8988T (cell line): Measurements from ENCODE around the gene NADSYN1.
"Not testable (repeated sequence)": the region's sequence is repeated elsewhere in the genome, so short reads cannot be mapped to it uniquely, and the experiment has no call there.

Source experiments
- DNase-seq: peaks from one replicate; pipeline ENCODE4 v3.0.0; 2011

The NADSYN1 gene

DNA sequence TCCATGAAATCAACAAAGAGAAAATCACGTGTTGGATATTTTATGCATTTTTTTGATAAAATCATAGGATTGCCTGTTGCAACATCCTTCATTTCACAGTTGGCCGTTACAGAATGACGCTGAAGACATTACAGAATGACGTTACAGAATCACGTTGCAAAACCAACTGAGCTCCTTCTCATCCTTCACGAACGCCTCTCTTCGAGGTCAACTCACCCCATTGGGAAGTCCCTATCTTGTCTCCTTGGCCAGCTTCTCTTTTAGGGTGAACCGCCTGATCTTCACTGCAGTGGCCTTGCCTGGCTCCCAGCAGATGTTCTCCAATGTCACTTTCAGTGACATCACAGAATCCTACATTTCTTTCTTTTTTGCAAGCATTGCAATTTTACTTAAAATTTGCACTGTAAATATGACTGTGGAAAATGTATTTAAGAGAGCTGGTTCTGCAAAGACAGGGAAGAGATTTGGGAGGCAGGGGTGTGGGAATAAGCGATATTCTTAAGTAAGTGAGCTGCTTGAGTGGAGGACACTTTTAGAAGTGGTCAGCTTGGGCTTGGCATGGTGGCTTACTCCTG is 79.1 kb downstream of the NADSYN1 start:
- DNase-seq = no peak

DNA sequence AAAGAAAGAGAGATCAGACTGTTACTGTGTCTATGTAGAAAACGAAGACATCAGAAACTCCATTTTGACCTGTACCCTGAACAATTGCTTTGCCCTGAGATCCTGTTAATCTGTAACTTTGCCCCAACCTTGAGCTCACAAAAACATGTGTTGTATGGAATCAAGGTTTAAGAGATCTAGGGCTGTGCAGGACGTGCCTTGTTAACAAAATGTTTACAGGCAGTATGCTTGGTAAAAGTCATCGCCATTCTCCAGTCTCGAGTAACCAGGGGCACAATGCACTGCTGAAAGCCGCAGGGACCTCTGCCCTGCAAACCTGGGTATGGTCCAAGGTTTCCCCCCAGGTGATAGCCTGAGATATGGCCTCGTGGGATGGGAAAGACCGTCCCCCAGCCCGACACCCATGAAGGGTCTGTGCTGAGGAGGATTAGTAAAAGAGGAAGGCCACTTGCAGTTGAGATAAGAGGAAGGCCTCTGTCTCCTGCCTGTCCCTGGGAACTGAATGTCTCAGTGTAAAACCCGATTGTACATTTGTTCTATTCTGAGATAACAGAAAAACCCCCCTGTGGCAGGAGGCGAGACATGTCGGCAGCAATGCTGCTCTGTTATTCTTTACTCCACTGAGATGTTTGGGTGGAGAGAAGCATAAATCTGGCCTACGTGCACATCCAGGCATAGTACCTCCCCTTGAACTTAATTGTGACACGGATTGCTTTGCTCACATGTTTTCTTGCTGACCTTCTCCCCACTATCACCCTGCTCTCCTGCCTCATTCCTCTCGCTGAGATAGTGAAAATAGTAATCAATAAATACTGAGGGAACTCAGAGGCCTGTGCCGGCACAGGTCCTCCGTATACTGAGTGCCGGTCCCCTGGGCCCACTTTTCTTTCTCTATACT is 82.0 kb downstream of the NADSYN1 start:
- not testable (repeated sequence) for DNase-seq

DNA sequence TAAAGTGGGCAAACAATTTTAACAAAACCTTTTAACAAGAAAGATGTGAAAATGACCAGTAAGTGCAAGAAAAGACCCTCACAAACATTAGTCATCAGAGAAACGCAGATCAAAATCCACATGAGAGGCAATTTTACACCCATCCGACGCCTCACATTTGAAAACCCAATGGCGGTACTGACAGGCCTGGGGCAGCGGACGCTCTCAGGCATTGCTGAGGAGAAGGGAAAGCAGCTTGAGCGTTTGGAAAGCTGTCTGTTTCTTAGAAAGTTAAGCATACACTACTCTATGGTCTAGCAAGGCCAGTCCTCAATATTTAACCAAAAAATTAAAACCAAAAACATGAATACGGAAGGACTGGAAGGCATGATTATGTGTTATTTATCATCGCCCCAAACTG is 82.8 kb downstream of the NADSYN1 start:
- DNase-seq = no peak

DNA sequence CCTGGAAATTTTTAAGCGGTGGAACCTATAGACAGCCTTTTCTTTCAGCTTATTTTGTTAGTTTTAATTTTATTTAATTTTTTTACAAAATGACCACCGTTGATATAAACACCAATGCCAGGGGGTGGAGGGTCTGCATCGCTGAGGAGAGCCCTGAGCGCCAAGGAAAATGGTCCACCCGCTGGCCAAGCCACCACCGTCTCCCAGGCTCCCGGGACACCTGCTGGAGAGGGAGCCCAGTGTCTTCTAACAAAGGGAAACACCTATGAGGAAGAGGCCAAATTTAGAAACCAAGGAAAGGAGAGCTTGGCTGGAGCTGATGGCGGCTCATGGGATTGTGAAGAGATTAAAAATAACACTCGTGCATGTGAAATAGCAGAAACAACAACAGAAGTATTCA is 84.5 kb downstream of the NADSYN1 start:
- DNase-seq = no peak

DNA sequence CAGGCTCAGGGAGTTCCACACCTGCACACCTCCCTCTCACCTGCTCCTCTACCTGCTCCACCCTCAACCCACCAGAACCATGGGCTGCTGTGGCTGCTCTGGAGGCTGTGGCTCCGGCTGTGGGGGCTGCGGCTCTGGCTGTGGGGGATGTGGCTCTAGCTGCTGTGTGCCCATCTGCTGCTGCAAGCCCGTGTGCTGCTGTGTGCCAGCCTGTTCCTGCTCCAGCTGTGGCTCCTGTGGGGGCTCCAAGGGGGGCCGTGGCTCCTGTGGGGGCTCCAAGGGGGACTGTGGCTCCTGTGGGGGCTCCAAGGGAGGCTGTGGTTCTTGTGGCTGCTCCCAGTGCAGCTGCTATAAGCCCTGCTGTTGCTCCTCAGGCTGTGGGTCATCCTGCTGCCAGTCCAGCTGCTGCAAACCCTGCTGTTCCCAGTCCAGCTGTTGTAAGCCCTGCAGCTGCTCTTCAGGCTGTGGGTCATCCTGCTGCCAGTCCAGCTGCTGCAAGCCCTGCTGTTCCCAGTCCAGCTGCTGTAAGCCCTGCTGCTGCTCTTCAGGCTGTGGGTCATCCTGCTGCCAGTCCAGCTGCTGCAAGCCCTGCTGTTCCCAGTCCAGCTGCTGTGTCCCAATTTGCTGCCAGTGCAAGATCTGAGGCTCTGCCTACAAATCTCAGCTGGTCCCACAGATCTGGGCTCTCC is 85.1 kb downstream of the NADSYN1 start, which contains the start of gene KRTAP5-8:
KRTAP5-8 (plus strand) TSS at position 49 of the 689 bp plus-strand sequence; CDS start at position 80, 31 bp downstream.
- not testable (repeated sequence) for DNase-seq

- no peak for DNase-seq
Measured at GRCh38 chr11:71538666-71538990, 85.6 kb downstream of the NADSYN1 start.

GRCh38 chr11:71539017-71539416 is 86.0 kb downstream of the NADSYN1 start:
- DNase-seq = no peak

DNA sequence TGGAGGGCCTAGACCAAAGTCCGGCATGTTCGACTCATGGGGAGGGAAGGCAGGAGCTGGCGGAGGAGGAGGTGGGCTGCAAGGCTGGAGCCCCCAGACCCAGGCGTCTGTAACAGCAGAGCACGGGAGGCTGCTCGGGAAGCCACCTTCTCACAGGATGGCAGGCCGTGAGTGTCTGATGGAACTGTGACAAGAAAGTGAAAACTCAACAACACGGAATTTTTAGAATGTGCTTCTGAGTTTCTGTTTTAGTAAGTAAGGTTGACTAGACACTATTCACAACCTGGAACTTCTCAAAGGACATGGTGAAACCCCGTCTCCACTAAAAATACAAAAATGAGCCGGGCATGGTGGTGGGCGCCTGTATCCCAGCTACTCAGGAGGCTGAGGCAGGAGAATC is 87.0 kb downstream of the NADSYN1 start:
- not testable (repeated sequence) for DNase-seq

GRCh38 chr11:71540521-71541304 is 87.7 kb downstream of the NADSYN1 start:
- DNase-seq = not testable (repeated sequence)

DNA sequence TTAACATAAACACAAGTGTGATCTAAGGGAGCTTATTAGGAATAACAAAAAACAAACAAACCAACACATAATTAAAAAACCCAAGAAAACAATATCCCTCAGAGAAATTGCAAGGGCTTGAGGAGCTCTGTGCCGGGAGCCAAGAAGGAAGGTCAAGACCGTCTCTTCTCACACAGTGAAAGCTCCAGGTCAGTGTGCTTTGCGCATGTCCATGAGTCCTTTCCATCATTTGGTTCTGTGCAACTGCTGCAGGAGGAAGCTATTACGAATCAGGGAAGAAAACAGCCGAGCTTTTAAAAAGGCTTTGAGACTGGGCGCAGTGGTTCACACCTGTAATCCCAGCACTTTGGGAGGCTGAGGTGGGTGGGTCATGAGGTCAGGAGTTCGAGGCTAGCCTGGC is 89.4 kb downstream of the NADSYN1 start:
- no peak for DNase-seq

DNA sequence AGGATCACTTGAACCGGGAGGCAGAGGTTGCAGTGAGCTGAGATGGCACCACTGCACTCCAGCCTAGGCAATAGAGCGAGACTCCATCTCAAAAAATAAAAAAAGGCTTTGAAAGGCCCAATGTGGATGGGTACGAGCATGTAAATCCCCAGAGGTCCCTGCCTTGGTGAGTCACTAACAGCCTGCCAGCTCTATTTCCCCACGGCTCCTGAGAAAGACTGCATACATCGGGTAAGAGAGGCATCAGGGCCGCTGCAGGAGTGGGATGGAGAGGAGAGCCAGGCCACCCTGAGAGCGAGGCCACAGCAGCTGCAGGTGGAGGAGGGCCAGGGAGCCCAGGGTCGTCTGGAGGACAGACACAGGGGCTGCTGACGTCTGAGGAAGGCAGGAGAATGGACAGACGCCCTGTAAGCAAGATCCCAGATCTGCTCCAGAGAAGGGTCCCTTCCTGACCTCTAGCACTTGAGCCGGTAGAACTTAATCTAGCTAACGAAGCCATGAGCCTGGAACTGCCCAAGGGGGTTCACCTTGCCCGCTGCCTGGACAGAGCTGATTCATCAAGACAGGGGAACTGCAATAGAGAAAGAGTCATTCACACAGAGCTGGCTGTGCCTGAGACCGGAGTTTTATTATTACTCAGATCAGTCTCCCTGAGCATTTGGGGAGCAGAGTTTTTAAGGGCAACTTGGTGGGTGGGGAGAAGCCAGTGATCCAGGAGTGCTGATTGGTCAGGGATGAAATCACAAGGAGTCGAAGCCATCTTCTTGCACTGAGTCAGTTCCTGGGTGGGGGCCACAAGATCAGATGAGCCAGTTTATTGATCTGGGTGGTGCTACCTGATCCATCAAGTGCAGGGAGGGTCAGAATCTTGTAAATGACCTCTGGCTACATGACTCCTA is 90.1 kb downstream of the NADSYN1 start:
- no peak for DNase-seq

DNA sequence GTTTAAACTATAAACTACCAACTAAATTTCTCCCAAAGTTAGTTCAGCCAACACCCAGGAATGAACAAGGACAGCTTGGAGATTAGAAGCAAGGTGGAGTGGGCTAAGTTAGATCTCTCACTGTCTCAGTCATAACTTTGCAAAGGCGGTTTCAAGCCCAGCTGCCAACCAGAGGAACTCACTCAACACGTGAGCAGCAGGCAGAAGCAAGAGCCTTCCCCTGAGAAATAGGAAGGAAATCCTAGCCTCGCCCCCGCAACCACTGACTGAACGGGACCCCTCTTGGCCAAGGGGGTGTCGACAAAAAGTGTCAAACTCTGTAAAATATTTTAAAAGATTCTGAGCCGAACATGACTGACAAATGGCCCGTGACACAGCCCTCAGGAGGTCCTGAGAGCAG is 90.9 kb downstream of the NADSYN1 start:
- DNase-seq = no peak

GRCh38 chr11:71544525-71545214 is 91.7 kb downstream of the NADSYN1 start:
- DNase-seq = no peak

DNA sequence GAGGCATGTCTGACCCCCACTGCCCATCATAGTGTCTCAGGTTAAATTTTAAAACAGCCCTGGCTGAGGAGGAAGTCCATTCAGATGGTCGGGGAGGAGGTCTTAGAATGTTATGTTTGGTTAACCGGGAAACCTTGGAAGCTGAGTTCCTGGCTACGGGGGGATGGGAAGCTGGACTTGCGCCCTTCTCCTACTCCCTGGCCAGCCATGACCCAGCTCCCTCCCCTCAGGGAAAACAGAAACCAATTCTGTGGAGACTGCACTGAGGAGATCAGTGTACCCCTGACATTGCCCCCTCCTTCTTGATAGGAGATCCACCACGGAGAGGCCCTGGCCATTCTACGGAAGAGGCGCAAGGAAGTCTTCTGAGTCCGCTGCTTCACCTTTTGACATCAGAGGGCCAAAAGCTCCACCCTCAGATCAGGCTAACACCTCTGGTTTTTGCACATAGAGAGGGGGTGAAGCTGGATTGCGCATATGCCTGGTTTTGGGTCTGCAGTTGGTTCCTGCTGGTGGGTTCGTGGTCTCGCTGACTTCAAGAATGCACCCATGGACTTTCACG is 92.5 kb downstream of the NADSYN1 start:
- DNase-seq = no peak

- no peak for DNase-seq
Measured at GRCh38 chr11:71548120-71548519, 95.1 kb downstream of the NADSYN1 start, which contains the start of gene KRTAP5-9. KRTAP5-9 (plus strand) TSS chr11:71548420; CDS start chr11:71548658, 238 bp downstream.

DNA sequence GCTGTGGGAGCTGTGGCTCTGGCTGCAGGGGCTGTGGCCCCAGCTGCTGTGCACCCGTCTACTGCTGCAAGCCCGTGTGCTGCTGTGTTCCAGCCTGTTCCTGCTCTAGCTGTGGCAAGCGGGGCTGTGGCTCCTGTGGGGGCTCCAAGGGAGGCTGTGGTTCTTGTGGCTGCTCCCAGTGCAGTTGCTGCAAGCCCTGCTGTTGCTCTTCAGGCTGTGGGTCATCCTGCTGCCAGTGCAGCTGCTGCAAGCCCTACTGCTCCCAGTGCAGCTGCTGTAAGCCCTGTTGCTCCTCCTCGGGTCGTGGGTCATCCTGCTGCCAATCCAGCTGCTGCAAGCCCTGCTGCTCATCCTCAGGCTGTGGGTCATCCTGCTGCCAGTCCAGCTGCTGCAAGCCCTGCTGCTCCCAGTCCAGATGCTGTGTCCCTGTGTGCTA is 95.7 kb downstream of the NADSYN1 start:
- DNase-seq = no peak
